ENCODE measurements around the gene HNRNPLL.

DNA sequence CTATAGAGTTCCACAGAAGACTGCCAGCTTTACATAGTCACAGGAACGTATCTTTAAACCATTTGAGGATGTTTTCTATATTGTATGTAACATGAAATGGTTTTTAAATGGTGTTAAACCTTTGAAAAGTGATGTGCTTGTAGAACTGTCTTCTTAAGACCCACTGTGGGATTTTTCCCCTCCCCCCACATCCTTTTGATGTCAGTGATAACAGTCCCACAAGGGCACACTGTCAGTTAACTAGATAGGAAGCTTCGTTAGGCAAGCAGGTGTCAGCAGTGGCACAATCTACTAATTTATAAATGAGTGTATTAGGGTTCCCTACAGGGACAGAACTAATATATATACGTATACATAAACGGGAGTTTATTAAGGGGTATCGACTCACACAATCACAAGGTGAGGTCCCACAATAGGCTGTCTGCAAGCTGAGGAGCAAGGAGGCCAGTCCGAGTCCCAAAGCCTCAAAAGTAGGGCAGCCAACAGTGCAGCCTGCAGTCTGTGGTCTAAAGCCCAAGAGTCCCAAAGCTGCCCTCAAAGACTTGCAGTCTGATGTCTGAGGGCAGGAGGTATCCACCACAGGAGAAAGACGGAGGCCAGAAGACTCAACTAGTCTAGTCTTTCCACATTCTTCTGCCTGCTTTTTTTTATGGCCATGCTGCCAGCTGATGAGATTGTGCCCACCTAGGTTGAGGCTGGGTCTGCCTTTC lies 23.8 kb upstream of the HNRNPLL start:
- TF ChIP-seq POLR2A (IDR thresholded peaks at IDR 0.05; ENCODE audit: extremely low read depth, insufficient read length), result no peak
- TF ChIP-seq, protein P1, sequence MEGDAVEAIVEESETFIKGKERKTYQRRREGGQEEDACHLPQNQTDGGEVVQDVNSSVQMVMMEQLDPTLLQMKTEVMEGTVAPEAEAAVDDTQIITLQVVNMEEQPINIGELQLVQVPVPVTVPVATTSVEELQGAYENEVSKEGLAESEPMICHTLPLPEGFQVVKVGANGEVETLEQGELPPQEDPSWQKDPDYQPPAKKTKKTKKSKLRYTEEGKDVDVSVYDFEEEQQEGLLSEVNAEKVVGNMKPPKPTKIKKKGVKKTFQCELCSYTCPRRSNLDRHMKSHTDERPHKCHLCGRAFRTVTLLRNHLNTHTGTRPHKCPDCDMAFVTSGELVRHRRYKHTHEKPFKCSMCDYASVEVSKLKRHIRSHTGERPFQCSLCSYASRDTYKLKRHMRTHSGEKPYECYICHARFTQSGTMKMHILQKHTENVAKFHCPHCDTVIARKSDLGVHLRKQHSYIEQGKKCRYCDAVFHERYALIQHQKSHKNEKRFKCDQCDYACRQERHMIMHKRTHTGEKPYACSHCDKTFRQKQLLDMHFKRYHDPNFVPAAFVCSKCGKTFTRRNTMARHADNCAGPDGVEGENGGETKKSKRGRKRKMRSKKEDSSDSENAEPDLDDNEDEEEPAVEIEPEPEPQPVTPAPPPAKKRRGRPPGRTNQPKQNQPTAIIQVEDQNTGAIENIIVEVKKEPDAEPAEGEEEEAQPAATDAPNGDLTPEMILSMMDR (IDR thresholded peaks at IDR 0.05; ENCODE audit: low read depth, low read length), result no peak

All from NB4 (cell line).